Measurements from ENCODE around the gene MACROD2. TPM values are rescaled to one million over a fixed set of nuclear protein-coding genes. Genes with fewer than 3 reads are reported as not detected.

MACROD2 gene
- total RNA-seq, 1 donor from 2014 or later, result 78.2 TPM

DNA sequence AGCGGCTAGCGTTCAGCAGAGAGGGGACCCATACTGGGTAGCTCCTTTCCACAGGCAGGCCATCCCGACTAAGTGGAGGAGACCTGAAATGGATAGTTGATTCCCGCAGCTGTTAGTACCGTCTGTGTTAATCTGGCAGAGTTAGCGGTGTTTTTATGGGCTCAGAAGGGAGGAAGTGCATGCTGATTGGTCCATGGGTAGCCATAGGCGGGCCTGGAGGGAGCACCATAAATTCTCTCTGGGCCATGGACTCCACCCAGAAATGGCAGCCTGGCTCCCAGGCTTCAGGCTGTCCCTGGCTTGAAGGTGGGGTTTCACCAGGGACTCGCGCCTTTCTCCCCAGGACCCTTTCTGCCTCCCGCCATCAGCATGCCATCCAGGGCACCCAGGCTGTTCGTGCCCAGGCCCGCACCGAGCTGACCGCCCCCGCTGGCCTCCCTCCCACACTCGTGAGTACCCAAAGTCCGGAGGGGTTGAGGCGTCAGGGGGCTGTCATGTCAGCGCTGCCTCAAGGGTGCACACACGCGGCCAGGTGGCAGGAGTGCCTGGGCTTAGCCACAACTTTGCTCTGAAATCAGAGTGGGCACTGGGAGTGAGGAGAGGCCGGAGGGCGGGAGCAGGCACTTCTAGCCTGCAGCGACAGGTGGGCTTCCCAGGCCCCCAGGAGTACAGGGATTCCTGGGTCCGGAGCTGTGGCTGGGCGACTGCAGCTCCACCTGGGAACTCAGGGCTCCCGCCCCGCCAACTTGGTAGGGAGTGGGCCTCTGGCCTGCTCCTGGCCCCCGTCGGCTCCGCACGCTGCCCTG, 1036.4 kb downstream of the MACROD2 start:
- H3K4me3 ChIP-seq, result no peak overlapping the region
- intact Hi-C loops (cut with DNase I), result no loop called here
- H3K36me3 ChIP-seq, result no peaks in the 10 kb centered on the region
- H3K9me3 ChIP-seq, result no peaks in the 10 kb centered on the region
- DNase-seq, result no peak
- no peaks in the 10 kb centered on the region for H3K27me3 ChIP-seq
- peak; percentile 53 for ATAC-seq
- no peaks in the 10 kb centered on the region for H3K4me1 ChIP-seq
- no peak for TF ChIP-seq CTCF (IDR thresholded peaks at IDR 0.05)
- H3K27ac ChIP-seq, result no peak overlapping the region

- Histone ChIP-seq H3K27ac (no peak overlapping the region), H3K27me3 (no peaks in the 10 kb centered on the region), H3K9me3 (no peaks in the 10 kb centered on the region), H3K4me1 (no peaks in the 10 kb centered on the region), H3K36me3 (no peaks in the 10 kb centered on the region), H3K4me3 (no peak overlapping the region)
- intact Hi-C loops (cut with DNase I), result no loop called here
- no peak for ATAC-seq
- no peak for TF ChIP-seq CTCF (IDR thresholded peaks at IDR 0.05)
- no peak for DNase-seq
These were observed 1037.0 kb downstream of the MACROD2 start for GRCh38 chr20:15032352-15032622.

DNA sequence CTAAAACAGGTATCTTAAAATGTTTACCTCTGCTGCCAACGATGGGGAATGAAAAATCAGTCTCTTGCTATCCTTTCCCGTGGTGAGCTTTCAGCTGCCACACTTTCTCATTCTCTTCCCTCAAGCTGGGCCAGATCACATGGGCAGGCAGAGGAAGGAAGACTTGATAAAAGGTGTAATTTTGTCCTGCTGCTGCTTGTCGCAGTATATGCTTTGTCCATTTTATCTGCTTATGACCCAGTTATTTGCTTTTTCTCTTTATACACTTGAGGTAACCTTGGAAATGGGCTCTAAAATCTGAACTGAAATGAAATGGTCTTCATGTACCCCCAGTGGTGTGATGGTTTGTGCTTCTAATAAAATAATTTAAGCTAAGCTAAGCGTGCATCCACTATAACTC, 1038.0 kb downstream of the MACROD2 start:
- Histone ChIP-seq H3K36me3 (no peaks in the 10 kb centered on the region), H3K27ac (no peak overlapping the region), H3K27me3 (no peaks in the 10 kb centered on the region), H3K9me3 (no peaks in the 10 kb centered on the region), H3K4me3 (no peak overlapping the region), H3K4me1 (no peaks in the 10 kb centered on the region)
- intact Hi-C loops (cut with DNase I), result no loop called here
- TF ChIP-seq CTCF (IDR thresholded peaks at IDR 0.05), result no peak
- DNase-seq (no peak), ATAC-seq (no peak)

- Histone ChIP-seq H3K9me3 (no peaks in the 10 kb centered on the region), H3K4me1 (no peaks in the 10 kb centered on the region), H3K4me3 (no peak overlapping the region), H3K36me3 (no peaks in the 10 kb centered on the region), H3K27me3 (no peaks in the 10 kb centered on the region), H3K27ac (no peak overlapping the region)
- DNase-seq (no peak), ATAC-seq (no peak)
- intact Hi-C loops (cut with DNase I), result no loop called here
- no peak for TF ChIP-seq CTCF (IDR thresholded peaks at IDR 0.05)
These were observed 1038.6 kb downstream of the MACROD2 start for GRCh38 chr20:15033891-15034290.

GRCh38 chr20:15036948-15037347, 1041.6 kb downstream of the MACROD2 start:
- no peaks in the 10 kb centered on the region for H3K27me3 ChIP-seq
- ATAC-seq (no peak), DNase-seq (no peak)
- no peak overlapping the region for H3K27ac ChIP-seq
- H3K9me3 ChIP-seq, result no peaks in the 10 kb centered on the region
- H3K36me3 ChIP-seq, result no peaks in the 10 kb centered on the region
- intact Hi-C loops (cut with DNase I), result no loop called here
- H3K4me3 ChIP-seq, result no peak overlapping the region
- H3K4me1 ChIP-seq, result no peaks in the 10 kb centered on the region
- TF ChIP-seq CTCF (IDR thresholded peaks at IDR 0.05), result no peak

Data from upper lobe of right lung (tissue), 1 donor.